Neural cell (in vitro differentiated cells): ENCODE measurements around the gene CFAP161. TPM values are rescaled to one million over a fixed set of nuclear protein-coding genes. Genes with fewer than 3 reads are reported as not detected.

Source experiments
- H2AFZ ChIP-seq: fragments of 200-600, 300-800 bp; sonication (generic), shearing (Covaris generic); 2 replicates; pipeline ENCODE4 v1.6.0; 2014; ENCODE audit warnings: low read depth, mild to moderate bottlenecking, antibody characterized with exemption, low read length, moderate library complexity
- H3F3A ChIP-seq: fragments of 200-600 bp; shearing (Covaris generic); 2 replicates; pipeline ENCODE4 v1.6.1; 2016; ENCODE audit warnings: mild to moderate bottlenecking, moderate library complexity, mixed read lengths, antibody characterized with exemption, low read length; ENCODE audit not compliant: insufficient read depth, poor library complexity, severe bottlenecking
- H3K27ac ChIP-seq: fragments of 200-600, 300-800 bp; sonication (generic), shearing (Covaris generic); 2 replicates; pipeline ENCODE4 v1.5.1; 2014; ENCODE audit warnings: mild to moderate bottlenecking, low read length, moderate library complexity
- H3K27me3 ChIP-seq: fragments of 300-800, 200-600 bp; sonication (generic), shearing (Covaris generic); 2 replicates; pipeline ENCODE4 v1.6.0; 2014; ENCODE audit warnings: mild to moderate bottlenecking, low read depth, low read length, moderate library complexity; ENCODE audit not compliant: insufficient read depth
- H3K36me3 ChIP-seq: fragments of 300-800, 200-600 bp; sonication (generic), shearing (Covaris generic); 2 replicates; pipeline ENCODE4 v1.5.1; 2014; ENCODE audit warnings: mild to moderate bottlenecking, antibody characterized with exemption, low read length, moderate library complexity; ENCODE audit not compliant: insufficient read depth
- H3K4me2 ChIP-seq: fragments of 300-800, 200-600 bp; sonication (generic), shearing (Covaris generic); 2 replicates; pipeline ENCODE4 v1.6.0; 2014; ENCODE audit warnings: mild to moderate bottlenecking, low read length
- H3K4me3 ChIP-seq: fragments of 300-800, 200-600 bp; sonication (generic), shearing (Covaris generic); 2 replicates; pipeline ENCODE4 v1.5.1; 2014; ENCODE audit warnings: mild to moderate bottlenecking, low read length, moderate library complexity
- H3K79me2 ChIP-seq: fragments of 200-600 bp; shearing (Covaris generic); replicated peaks from 2 replicates; pipeline ENCODE4 v1.6.0; 2014; ENCODE audit warnings: mild to moderate bottlenecking, low read length, moderate library complexity; ENCODE audit not compliant: insufficient read depth
- H3K9ac ChIP-seq: fragments of 300-800, 200-600 bp; sonication (generic), shearing (Covaris generic); 2 replicates; pipeline ENCODE4 v1.6.1; 2016; ENCODE audit warnings: mild to moderate bottlenecking, low read length, mixed read lengths
- H3K9me2 ChIP-seq: fragments of 200-600 bp; shearing (Covaris generic); 2 replicates; pipeline ENCODE4 v1.6.1; 2016; ENCODE audit warnings: mild to moderate bottlenecking, low read length, mixed read lengths; ENCODE audit not compliant: insufficient read depth
- H3K9me3 ChIP-seq: fragments of 200-600, 300-800 bp; sonication (generic), shearing (Covaris generic); 2 replicates; pipeline ENCODE4 v1.6.1; 2016; ENCODE audit warnings: mild to moderate bottlenecking, mixed run types, low read length, moderate library complexity, mixed read lengths
- H4K20me1 ChIP-seq: fragments of 200-600 bp; shearing (Covaris generic); 2 replicates; pipeline ENCODE4 v1.6.1; 2016; ENCODE audit warnings: mild to moderate bottlenecking, mixed run types; ENCODE audit not compliant: insufficient read depth
- CTCF ChIP-seq: fragments of 450-650 bp; IDR thresholded peaks from 2 replicates; pipeline ENCODE4 v1.5.1; 2014; ENCODE audit warnings: antibody characterized with exemption, mild to moderate bottlenecking, moderate library complexity; ENCODE audit not compliant: poor library complexity, severe bottlenecking
- EP300 ChIP-seq: fragments of 450-650 bp; conservative IDR thresholded peaks from 2 replicates; pipeline ENCODE4 v1.6.1; 2014; ENCODE audit warnings: antibody characterized with exemption, mild to moderate bottlenecking, moderate library complexity; ENCODE audit not compliant: poor library complexity, severe bottlenecking
- EZH2 ChIP-seq: fragments of 200-600, 300-800 bp; shearing (Covaris generic), sonication (generic); IDR thresholded peaks from 2 replicates; pipeline ENCODE4 v1.6.1; 2014; ENCODE audit warnings: antibody characterized with exemption, low read length, borderline replicate concordance, mild to moderate bottlenecking; ENCODE audit not compliant: insufficient read depth, poor library complexity, severe bottlenecking
- MXI1 ChIP-seq: fragments of 450-650 bp; conservative IDR thresholded peaks from 2 replicates; pipeline ENCODE4 v1.6.1; 2014; ENCODE audit warnings: antibody characterized with exemption, mild to moderate bottlenecking; ENCODE audit not compliant: poor library complexity, severe bottlenecking
- POLR2AphosphoS5 ChIP-seq: IDR thresholded peaks from 2 replicates; pipeline ENCODE4 v1.6.1; 2012
- RAD21 ChIP-seq: fragments of 450-650 bp; conservative IDR thresholded peaks from 2 replicates; pipeline ENCODE4 v1.6.1; 2014; ENCODE audit warnings: antibody characterized with exemption, mild to moderate bottlenecking, moderate library complexity
- REST ChIP-seq: IDR thresholded peaks from 2 replicates; pipeline ENCODE4 v1.6.1; 2012; ENCODE audit warnings: borderline replicate concordance
- SMC3 ChIP-seq: fragments of 450-650 bp; conservative IDR thresholded peaks from 2 replicates; pipeline ENCODE4 v1.6.1; 2014; ENCODE audit warnings: antibody characterized with exemption, mild to moderate bottlenecking, moderate library complexity; ENCODE audit not compliant: poor library complexity
- TAF1 ChIP-seq: IDR thresholded peaks from 2 replicates; pipeline ENCODE4 v1.6.1; 2012; ENCODE audit warnings: low read depth
- polyA plus RNA-seq: library from polyadenylated mRNA; depleted of rRNA; stranded (reverse); fragments of >200 nt; gene quantifications from 2 replicates; pipeline ENCODE4 v1.2.3, GENCODE V29; 2014

The CFAP161 gene
- polyA plus RNA-seq, 1 donor from 2014 or later, result not detected

GRCh38 chr15:81197688-81198281 lies 63.7 kb downstream of the CFAP161 start:
- no peak overlapping the region for H3K4me2 ChIP-seq
- no peaks in the 10 kb centered on the region for H3K9me3 ChIP-seq
- H3K36me3 ChIP-seq, result no peaks in the 10 kb centered on the region
- no peaks in the 10 kb centered on the region for H3K79me2 ChIP-seq
- TF ChIP-seq EP300, result no peak
- TF ChIP-seq REST, result no peak
- no peak for TF ChIP-seq SMC3
- TF ChIP-seq CTCF, result no peak
- TF ChIP-seq TAF1, result no peak
- TF ChIP-seq RAD21, result no peak
- TF ChIP-seq EZH2, result no peak
- TF ChIP-seq MXI1, result no peak
- TF ChIP-seq POLR2AphosphoS5, result no peak
- H3K9ac ChIP-seq, result no peak overlapping the region
- H4K20me1 ChIP-seq, result no peaks in the 10 kb centered on the region
- no peaks in the 10 kb centered on the region for H3K27me3 ChIP-seq
- H3K27ac ChIP-seq, result no peak overlapping the region
- no peaks in the 10 kb centered on the region for H3K9me2 ChIP-seq
- H2AFZ ChIP-seq, result no peak overlapping the region
- no peak overlapping the region for H3K4me3 ChIP-seq
- no peaks in the 10 kb centered on the region for H3F3A ChIP-seq

Other genes with a start within 250 kb of the CFAP161 start
- gene MESD, start 144.5 kb upstream of the CFAP161 start, polyA plus RNA-seq, result 14.9 and 16.3 TPM in 2 replicates
- gene TLNRD1, start 133.3 kb upstream of the CFAP161 start, polyA plus RNA-seq, result 8.2 and 8.8 TPM in 2 replicates
- not detected in 2 replicates for gene IL16, start 62.6 kb downstream of the CFAP161 start, polyA plus RNA-seq
- gene STARD5, start 189.9 kb downstream of the CFAP161 start, polyA plus RNA-seq, result 0.10 and 0.76 TPM in 2 replicates
- not detected in 2 replicates for gene TMC3, start 239.9 kb downstream of the CFAP161 start, polyA plus RNA-seq